WI38 (cell line): ENCODE results near the gene AGBL4.

Experiments
- H3K4me3 ChIP-seq: 2 replicates; pipeline ENCODE4 v1.5.1; 2011; ENCODE audit warnings: low read depth, mild to moderate bottlenecking, control low read depth, low read length
- TF ChIP-seq, protein P1 (sequence below): IDR thresholded peaks from 2 replicates; pipeline ENCODE4 v1.5.1; 2012; ENCODE audit warnings: low read depth, mild to moderate bottlenecking, control low read depth, low read length

AGBL4 gene

DNA sequence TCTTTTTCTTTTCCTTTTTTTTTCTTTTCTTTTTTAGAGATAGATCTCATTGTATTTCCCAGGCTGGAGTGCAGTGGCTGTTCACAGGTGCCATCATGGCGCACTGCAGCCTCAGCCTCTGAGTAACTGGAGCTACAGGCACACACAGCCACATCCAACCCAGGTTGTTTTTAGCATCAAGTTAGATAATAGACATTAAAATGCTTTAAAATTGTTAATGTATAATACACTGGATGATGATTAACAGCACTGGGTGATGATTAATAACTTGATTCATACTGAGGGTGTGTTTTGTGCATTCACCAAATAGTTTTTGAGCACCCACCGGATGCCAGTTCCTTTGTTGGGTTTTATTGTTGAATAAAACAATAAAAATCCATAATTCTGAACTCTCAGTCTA lies 1322.3 kb downstream of the AGBL4 start:
- TF ChIP-seq, protein P1, sequence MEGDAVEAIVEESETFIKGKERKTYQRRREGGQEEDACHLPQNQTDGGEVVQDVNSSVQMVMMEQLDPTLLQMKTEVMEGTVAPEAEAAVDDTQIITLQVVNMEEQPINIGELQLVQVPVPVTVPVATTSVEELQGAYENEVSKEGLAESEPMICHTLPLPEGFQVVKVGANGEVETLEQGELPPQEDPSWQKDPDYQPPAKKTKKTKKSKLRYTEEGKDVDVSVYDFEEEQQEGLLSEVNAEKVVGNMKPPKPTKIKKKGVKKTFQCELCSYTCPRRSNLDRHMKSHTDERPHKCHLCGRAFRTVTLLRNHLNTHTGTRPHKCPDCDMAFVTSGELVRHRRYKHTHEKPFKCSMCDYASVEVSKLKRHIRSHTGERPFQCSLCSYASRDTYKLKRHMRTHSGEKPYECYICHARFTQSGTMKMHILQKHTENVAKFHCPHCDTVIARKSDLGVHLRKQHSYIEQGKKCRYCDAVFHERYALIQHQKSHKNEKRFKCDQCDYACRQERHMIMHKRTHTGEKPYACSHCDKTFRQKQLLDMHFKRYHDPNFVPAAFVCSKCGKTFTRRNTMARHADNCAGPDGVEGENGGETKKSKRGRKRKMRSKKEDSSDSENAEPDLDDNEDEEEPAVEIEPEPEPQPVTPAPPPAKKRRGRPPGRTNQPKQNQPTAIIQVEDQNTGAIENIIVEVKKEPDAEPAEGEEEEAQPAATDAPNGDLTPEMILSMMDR = no peak
- no peak overlapping the region for H3K4me3 ChIP-seq

GRCh38 chr1:48697066-48697707 lies 1326.6 kb downstream of the AGBL4 start:
- TF ChIP-seq, protein P1 = peak; percentile 42; the same call in 1 of the 2 replicates
- no peak overlapping the region for H3K4me3 ChIP-seq

- H3K4me3 ChIP-seq = no peak overlapping the region
- TF ChIP-seq, protein P1 = no peak
These were observed 1328.6 kb downstream of the AGBL4 start for GRCh38 chr1:48695161-48695560.

DNA sequence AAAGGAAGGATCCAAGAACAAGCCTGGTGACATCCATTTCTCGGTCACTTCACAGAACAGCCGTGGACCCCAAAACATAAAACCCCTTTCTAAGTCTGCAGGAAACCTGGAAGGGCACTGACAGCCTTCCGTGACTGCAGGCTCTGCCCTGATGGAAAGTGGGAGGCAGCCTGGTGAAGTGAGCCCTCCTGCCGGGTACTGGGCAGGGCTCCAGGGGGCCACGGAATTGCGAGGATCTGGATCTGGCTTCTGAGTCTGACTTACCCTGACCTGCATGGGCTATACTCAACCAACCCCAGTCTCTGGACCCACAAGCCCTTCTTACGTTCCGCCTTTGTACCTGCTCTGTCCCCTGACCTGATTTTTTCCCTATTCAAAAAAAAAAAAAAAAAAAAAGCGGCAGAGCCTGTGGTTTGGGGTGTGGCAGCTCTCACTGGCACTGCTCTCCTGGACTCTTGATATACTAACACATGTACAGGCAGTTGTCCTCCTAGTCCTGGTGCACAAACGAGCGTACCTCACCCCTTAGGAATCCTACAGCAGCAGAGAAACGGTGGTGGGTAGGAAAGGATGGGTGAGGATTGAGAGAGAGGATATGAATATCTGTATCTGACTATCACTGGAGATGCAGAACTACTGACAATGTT lies 1330.0 kb downstream of the AGBL4 start:
- TF ChIP-seq, protein P1 = no peak
- H3K4me3 ChIP-seq = no peak overlapping the region

DNA sequence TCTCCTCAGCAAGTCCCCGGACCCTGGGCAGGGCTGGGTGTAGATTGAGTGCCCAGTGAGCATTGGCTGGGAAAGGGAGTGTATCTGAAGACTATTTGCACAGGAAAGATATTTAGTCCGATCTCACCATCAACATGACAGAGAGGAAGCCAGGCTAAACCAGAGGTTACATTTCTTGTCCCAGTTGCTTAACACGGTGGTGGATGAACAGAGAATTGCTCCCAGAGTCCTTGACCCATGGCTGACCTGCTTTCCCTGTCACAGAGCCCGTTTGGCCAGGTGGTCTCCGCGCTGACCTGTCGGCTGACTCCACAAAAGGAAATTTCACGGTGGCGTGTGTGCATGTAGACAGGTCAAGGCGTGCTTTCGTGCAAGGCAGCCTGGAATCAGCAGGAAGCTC lies 1330.6 kb downstream of the AGBL4 start:
- TF ChIP-seq, protein P1 = no peak
- H3K4me3 ChIP-seq = no peak overlapping the region

DNA sequence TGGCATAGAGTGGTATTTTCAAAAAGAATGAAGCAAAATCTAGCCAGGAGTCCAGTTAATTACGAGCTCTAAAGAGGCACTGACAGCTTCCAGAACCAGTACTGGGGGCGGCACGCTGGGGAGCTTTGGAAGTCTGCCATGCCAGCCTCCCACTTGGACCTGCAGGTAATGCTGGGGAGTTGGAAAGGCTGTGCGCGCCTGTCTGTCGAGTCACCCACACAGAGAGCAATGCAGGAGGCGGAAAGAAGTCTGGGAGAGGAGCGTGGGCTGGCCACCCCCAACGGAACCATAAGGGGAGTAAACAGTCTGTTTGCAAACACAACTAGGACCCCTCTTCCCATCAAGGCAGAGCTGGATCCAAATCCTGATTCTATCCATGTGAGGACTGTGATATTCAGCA lies 1331.5 kb downstream of the AGBL4 start:
- H3K4me3 ChIP-seq = no peak overlapping the region
- TF ChIP-seq, protein P1 = no peak

DNA sequence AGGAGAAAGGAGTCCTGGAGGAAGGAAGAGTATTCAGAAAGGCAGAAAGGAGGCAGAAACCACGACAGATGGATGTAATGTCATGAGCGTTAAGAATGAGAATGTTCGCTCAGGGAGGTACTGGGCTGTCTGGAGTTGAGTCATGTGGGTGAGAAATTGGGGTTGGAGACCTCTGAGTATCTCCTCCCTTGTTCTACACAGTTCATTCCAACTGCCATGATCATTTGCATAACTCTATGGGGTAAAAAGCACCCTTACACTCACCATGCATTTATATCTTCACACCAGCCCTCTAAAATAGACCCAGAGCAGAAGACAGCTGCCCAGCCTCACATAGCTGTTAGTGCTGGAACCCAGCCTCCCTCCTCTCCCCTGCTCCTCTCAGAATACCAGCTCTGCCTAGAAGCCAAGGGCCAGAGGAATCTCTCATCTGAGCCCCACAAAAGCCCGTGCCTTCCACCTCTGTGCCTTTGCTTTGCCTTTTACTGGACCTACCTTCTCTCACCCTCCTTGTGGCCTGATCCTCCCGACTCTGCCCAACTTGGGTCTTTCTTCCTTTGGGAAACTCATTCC lies 1332.2 kb downstream of the AGBL4 start:
- TF ChIP-seq, protein P1 = no peak
- no peak overlapping the region for H3K4me3 ChIP-seq
